NAMALWA (cell line): Measurements from ENCODE around the gene MYO9B.
A peak's percentile ranks its signal among the peaks of the same experiment; 100 is the strongest.
"Not testable (repeated sequence)": the region's sequence is repeated elsewhere in the genome, so short reads cannot be mapped to it uniquely, and the experiment has no call there.

Source experiments
- DNase-seq: peaks from one replicate; pipeline ENCODE4 v3.0.0-alpha.2; 2015; ENCODE audit warnings: low spot score

The MYO9B gene

GRCh38 chr19:17090583-17090982 lies 15.0 kb downstream of the MYO9B start:
- DNase-seq = no peak

DNA sequence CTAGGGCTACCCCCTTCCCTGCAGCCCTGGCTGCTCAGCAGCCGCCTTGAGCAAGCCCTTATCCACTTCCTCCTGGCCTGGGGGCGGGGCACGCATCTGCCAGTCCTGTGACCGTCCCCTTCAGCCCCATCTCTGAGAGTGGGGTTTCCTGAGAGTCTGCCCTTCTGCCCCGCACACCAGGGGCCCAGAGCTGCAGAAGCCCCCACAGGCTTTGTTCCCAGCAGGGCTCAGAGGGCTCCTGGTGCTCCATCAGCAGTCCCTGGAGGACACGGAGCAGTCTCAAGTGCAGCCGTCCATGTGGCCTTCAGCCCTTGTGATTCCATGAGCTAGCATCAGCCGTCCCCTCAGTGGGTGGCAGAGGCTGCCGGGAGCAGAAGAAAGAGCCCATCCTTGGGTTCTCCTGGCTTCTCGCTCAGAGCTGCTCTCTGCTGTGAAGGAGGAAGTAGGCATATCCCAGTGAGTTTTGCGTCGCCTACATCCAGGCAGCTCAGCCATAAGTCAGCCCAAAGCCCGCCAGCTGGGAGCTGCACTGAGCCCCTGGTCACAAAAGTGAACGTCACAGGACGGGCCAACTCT lies 16.3 kb downstream of the MYO9B start:
- no peak for DNase-seq

- DNase-seq = no peak
Observed at GRCh38 chr19:17092696-17093095, 17.1 kb downstream of the MYO9B start.

- not testable (repeated sequence) for DNase-seq
Observed at GRCh38 chr19:17094694-17095093, 19.1 kb downstream of the MYO9B start.

GRCh38 chr19:17095141-17095919 lies 19.8 kb downstream of the MYO9B start:
- DNase-seq = no peak

DNA sequence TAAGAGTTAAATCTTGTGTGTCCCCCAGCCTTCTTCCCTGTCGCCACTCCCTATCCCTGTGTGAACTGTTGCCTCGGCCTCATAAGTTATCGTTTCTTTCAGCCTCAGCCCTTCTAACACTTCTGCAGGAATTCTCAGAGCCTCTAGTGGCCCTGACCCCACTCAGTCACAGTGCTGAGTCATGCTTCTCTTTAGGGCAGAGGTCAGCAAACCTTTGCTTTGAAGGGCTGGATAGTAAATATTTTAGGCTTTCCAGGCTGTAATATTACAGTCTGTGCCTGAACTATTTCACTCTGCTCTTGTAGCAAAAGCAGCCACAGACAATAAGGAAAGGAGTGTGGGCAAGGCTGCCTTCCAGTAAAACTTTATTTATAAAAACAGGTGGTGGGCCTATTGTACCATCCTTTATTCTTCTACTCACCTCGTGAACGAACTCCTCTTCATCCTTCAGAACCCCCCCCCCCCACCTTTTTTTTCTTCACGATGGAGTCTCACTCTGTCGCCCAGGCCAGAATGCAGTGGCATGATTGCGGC lies 22.1 kb downstream of the MYO9B start:
- DNase-seq = no peak

- DNase-seq = no peak
Observed at GRCh38 chr19:17098326-17098725, 22.7 kb downstream of the MYO9B start.

DNA sequence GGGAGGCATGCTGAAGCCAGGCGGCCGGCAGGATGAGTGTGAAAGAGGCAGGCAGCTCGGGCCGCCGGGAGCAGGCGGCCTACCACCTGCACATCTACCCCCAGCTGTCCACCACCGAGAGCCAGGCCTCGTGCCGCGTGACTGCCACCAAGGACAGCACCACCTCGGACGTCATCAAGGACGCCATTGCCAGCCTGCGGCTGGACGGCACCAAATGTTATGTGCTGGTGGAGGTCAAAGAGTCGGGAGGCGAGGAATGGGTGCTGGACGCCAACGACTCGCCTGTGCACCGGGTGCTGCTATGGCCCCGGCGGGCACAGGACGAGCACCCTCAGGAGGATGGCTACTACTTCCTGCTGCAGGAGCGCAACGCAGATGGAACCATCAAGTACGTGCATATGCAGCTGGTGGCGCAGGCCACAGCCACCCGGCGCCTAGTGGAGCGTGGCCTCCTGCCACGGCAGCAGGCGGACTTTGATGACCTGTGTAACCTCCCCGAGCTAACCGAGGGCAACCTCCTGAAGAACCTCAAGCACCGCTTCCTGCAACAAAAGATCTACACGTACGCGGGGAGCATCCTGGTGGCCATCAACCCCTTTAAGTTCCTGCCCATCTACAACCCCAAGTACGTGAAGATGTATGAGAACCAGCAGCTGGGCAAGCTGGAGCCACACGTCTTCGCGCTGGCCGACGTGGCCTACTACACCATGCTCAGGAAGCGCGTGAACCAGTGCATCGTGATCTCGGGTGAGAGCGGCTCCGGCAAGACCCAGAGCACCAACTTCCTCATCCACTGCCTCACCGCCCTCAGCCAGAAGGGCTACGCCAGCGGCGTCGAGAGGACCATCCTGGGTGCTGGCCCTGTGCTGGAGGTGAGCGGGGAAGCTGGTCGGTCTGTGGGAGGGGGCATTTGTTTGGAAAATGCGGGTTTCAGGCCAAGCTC lies 26.4 kb downstream of the MYO9B start:
- no peak for DNase-seq

- DNase-seq = peak; percentile 39
Observed at GRCh38 chr19:17103177-17103576, 27.6 kb downstream of the MYO9B start.

DNA sequence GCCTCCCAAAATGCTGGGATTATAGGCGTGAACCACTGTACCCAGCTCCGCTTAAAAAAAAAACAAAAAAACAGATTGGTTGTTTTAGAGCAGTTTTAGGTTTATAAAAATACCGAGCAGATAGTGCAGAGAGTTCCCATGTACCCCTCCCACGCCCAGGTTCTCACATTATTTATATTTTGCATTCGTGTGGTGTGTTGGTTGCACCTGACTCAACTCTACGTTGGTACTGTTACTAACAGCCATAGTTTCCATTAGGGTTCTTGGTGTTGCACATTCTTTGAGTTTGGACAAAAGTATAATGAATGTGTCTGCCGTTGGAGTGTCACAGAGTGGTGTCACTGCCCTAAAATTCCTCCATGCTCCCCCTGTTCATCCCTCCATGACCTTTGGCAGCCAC lies 29.1 kb downstream of the MYO9B start:
- no peak for DNase-seq

GRCh38 chr19:17105556-17105955 lies 30.0 kb downstream of the MYO9B start:
- DNase-seq = no peak

DNA sequence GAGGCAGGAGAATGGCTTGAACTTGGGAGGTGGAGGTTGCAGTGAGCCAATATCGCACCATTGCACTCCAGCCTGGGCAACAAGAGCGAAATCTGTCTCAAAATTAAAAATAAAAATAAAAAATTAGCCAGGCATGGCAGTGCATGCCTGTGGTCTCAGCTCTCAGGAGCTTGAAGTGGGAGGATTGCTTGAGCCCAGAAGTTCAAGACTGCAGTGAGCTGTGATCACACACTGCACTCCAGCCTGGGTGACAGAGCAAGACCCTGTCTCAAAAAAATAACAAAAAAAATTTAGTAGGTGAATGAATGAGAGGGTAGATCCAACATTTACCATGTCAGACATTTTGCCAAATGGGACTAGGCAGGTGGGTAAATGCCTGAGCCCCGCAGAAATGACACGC lies 31.4 kb downstream of the MYO9B start:
- not testable (repeated sequence) for DNase-seq

GRCh38 chr19:17107546-17108452 lies 32.2 kb downstream of the MYO9B start:
- DNase-seq = no peak

DNA sequence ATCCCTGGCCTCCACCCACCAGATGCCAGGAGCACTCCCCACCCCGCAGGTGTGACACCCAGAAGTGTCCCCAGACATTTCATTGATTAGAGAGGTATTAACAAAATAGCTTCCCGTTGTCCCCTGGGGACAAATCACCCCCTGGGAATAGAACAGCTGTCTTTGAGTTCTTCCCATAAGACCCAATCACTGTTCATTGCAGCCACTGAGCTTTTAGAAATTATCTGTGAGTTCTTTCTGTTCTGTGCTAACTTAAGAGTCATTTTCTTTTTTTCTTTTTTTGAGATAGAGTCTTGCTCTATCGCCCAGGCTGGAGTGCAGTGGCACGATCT lies 32.8 kb downstream of the MYO9B start:
- no peak for DNase-seq

DNA sequence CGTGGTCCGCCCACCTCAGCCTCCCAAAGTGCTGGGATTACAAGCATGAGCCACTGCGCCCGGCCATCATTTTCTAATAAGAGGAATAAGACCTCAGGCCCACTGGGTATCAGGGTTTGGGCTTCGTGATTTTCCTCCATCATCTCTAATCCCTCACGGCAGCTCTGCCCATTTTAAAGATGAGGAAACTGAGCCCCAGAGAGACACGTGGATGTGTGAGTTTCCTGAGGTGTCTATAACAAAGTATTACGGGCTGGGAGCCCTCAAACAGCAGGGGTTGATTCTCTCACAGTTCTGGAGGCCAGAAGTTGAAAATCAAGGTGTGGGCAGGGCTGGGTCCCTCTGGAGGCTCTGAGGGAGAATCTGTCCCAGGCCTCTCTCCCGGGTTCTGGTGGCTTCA lies 33.7 kb downstream of the MYO9B start:
- no peak for DNase-seq

GRCh38 chr19:17109962-17110598 lies 34.5 kb downstream of the MYO9B start:
- DNase-seq = no peak

DNA sequence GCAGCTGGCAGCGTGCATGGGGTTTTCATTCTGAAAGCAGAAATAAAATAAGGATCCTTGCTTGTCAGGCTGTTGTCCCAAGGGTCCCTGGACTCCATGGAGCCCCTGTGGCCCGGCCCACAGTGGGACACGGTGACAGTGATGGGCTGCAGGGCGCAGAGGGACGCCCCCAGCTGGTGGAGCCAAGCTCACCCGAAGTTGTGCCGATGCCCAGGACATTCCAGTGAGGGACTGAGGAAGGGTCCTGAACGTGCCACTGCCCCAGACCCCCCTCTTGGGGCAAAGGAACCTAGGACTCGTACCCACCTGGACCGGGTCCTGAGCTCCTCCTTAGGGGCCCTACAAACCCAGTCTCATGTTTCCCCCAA lies 35.0 kb downstream of the MYO9B start:
- DNase-seq = no peak

GRCh38 chr19:17111766-17112165 lies 36.2 kb downstream of the MYO9B start:
- DNase-seq = no peak

GRCh38 chr19:17112271-17112670 lies 36.7 kb downstream of the MYO9B start:
- no peak for DNase-seq

GRCh38 chr19:17112700-17113099 lies 37.1 kb downstream of the MYO9B start:
- DNase-seq = no peak

DNA sequence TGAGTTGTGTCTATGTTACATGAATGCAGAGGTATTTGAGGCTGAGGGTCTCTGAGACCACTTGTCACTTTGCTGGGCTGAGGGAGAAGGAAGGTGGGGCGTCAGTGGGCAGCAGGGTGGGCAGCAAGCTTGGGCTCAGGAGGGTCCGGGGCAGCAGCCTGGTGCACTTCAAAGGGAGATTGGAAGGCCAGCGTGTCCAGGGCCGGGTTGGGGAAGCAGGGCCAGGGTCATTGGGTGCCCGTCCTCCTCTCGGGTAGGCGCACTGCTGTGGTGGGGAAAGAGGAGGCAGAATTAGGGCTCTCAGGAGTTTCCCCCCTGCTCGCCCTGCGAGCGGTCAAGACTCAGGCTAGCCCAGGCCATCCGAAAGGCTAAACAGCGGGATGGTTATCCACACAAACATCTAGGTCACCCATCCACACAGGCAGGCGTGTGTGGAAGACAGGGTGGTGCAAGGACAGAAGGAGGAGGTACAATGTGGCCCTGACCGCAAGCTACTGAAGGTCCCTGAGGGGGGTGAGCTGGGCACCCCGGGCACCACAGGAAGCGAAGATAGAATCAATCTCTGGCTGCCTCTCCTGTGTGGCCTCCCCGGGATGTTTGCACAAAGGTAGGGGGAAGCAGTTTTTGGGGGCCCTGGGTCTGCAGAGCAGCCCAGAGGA lies 37.7 kb downstream of the MYO9B start:
- DNase-seq = no peak
